ENCODE measurements around the gene POMT2. TPM values are rescaled to one million over a fixed set of nuclear protein-coding genes. Genes with fewer than 3 reads are reported as not detected.

POMT2 gene
- total and polyA plus RNA-seq, 4 donors, result 3.1 to 23.4 (median 17.9) TPM

- no peaks in the 10 kb centered on the region for H3K36me3 ChIP-seq (ENCODE audit: control insufficient read depth in 1 of 2, insufficient read depth in 2 of 2, low read length in 1 of 2)
- intact Hi-C loops (cut with DNase I), result no loop called here
- ATAC-seq (ENCODE audit: low FRiP score), result no peak
- H3K4me1 ChIP-seq (ENCODE audit: control insufficient read depth in 1 of 2, insufficient read depth in 2 of 2, low read length in 2 of 2), result no peaks in the 10 kb centered on the region
- 81 to 84% methylated on average over 16 of the region's 16 CpGs for WGBS, 2 donors
- no peak overlapping the region for H3K4me3 ChIP-seq (ENCODE audit: low read length in 2 of 2)
- peaks cover 9% of the 10 kb centered on the region for H3K9me3 ChIP-seq (ENCODE audit: control insufficient read depth, low read length)
- no peak overlapping the region for H3K27ac ChIP-seq (ENCODE audit: low read depth in 1 of 2, low read length in 2 of 2)
- no peak for DNase-seq
- H3K27me3 ChIP-seq (ENCODE audit: control insufficient read depth in 1 of 2, insufficient read depth in 2 of 2, low read length in 1 of 2), result peaks cover 0 to 5% of the 10 kb centered on the region in 2 donors
Measured at GRCh38 chr14:77264466-77265186, 56.1 kb downstream of the POMT2 start.

GRCh38 chr14:77260631-77261030, 60.1 kb downstream of the POMT2 start:
- Histone ChIP-seq H3K4me1 (ENCODE audit: control insufficient read depth in 1 of 2, insufficient read depth in 2 of 2, low read length in 2 of 2) (no peaks in the 10 kb centered on the region), H3K9me3 (ENCODE audit: control insufficient read depth, low read length) (no peaks in the 10 kb centered on the region), H3K36me3 (ENCODE audit: control insufficient read depth in 1 of 2, insufficient read depth in 2 of 2, low read length in 1 of 2) (no peaks in the 10 kb centered on the region), H3K27ac (ENCODE audit: low read depth in 1 of 2, low read length in 2 of 2) (no peak overlapping the region), H3K4me3 (ENCODE audit: low read length in 2 of 2) (no peak overlapping the region), H3K27me3 (ENCODE audit: control insufficient read depth in 1 of 2, insufficient read depth in 2 of 2, low read length in 1 of 2) (no peaks in the 10 kb centered on the region)
- intact Hi-C loops (cut with DNase I), result no loop called here
- DNase-seq (no peak), ATAC-seq (ENCODE audit: low FRiP score) (no peak)
- 39 to 50% methylated on average over 10 of the region's 10 CpGs for WGBS, 2 donors

- ATAC-seq (ENCODE audit: low FRiP score), result no peak
- no peaks in the 10 kb centered on the region for H3K9me3 ChIP-seq (ENCODE audit: control insufficient read depth, low read length)
- no peaks in the 10 kb centered on the region for H3K4me1 ChIP-seq (ENCODE audit: control insufficient read depth in 1 of 2, insufficient read depth in 2 of 2, low read length in 2 of 2)
- no peaks in the 10 kb centered on the region for H3K36me3 ChIP-seq (ENCODE audit: control insufficient read depth in 1 of 2, insufficient read depth in 2 of 2, low read length in 1 of 2)
- intact Hi-C loops (cut with DNase I), result no loop called here
- no peak for DNase-seq
- no peak overlapping the region for H3K4me3 ChIP-seq (ENCODE audit: low read length in 2 of 2)
- 78 to 82% methylated on average over 11 of the region's 11 CpGs for WGBS, 2 donors
- no peaks in the 10 kb centered on the region for H3K27me3 ChIP-seq (ENCODE audit: control insufficient read depth in 1 of 2, insufficient read depth in 2 of 2, low read length in 1 of 2)
- no peak overlapping the region for H3K27ac ChIP-seq (ENCODE audit: low read depth in 1 of 2, low read length in 2 of 2)
Measured at GRCh38 chr14:77260199-77260598, 60.5 kb downstream of the POMT2 start.

GRCh38 chr14:77259025-77259715, 61.5 kb downstream of the POMT2 start:
- Histone ChIP-seq H3K4me3 (ENCODE audit: low read length in 2 of 2) (no peak overlapping the region), H3K27ac (ENCODE audit: low read depth in 1 of 2, low read length in 2 of 2) (no peak overlapping the region), H3K4me1 (ENCODE audit: control insufficient read depth in 1 of 2, insufficient read depth in 2 of 2, low read length in 2 of 2) (no peaks in the 10 kb centered on the region), H3K9me3 (ENCODE audit: control insufficient read depth, low read length) (no peaks in the 10 kb centered on the region), H3K36me3 (ENCODE audit: control insufficient read depth in 1 of 2, insufficient read depth in 2 of 2, low read length in 1 of 2) (no peaks in the 10 kb centered on the region), H3K27me3 (ENCODE audit: control insufficient read depth in 1 of 2, insufficient read depth in 2 of 2, low read length in 1 of 2) (no peaks in the 10 kb centered on the region)
- no peak for DNase-seq
- no peak for ATAC-seq (ENCODE audit: low FRiP score)
- intact Hi-C loops (cut with DNase I), result no loop called here
- 49 to 55% methylated on average over 11 of the region's 11 CpGs for WGBS, 2 donors

GRCh38 chr14:77258566-77258965, 62.1 kb downstream of the POMT2 start:
- Histone ChIP-seq H3K9me3 (ENCODE audit: control insufficient read depth, low read length) (no peaks in the 10 kb centered on the region), H3K4me1 (ENCODE audit: control insufficient read depth in 1 of 2, insufficient read depth in 2 of 2, low read length in 2 of 2) (no peaks in the 10 kb centered on the region), H3K27ac (ENCODE audit: low read depth in 1 of 2, low read length in 2 of 2) (no peak overlapping the region), H3K36me3 (ENCODE audit: control insufficient read depth in 1 of 2, insufficient read depth in 2 of 2, low read length in 1 of 2) (no peaks in the 10 kb centered on the region), H3K4me3 (ENCODE audit: low read length in 2 of 2) (no peak overlapping the region), H3K27me3 (ENCODE audit: control insufficient read depth in 1 of 2, insufficient read depth in 2 of 2, low read length in 1 of 2) (no peaks in the 10 kb centered on the region)
- DNase-seq, result no peak
- intact Hi-C loops (cut with DNase I), result no loop called here
- ATAC-seq (ENCODE audit: low FRiP score), result no peak
- WGBS, 2 donors, result 86 to 92% methylated on average over 5 of the region's 5 CpGs

GRCh38 chr14:77257700-77258099, 63.0 kb downstream of the POMT2 start:
- Histone ChIP-seq H3K4me3 (ENCODE audit: low read length in 2 of 2) (no peak overlapping the region), H3K9me3 (ENCODE audit: control insufficient read depth, low read length) (no peaks in the 10 kb centered on the region), H3K4me1 (ENCODE audit: control insufficient read depth in 1 of 2, insufficient read depth in 2 of 2, low read length in 2 of 2) (no peaks in the 10 kb centered on the region), H3K27me3 (ENCODE audit: control insufficient read depth in 1 of 2, insufficient read depth in 2 of 2, low read length in 1 of 2) (no peaks in the 10 kb centered on the region), H3K36me3 (ENCODE audit: control insufficient read depth in 1 of 2, insufficient read depth in 2 of 2, low read length in 1 of 2) (no peaks in the 10 kb centered on the region), H3K27ac (ENCODE audit: low read depth in 1 of 2, low read length in 2 of 2) (no peak overlapping the region)
- intact Hi-C loops (cut with DNase I), result no loop called here
- no peak for DNase-seq
- ATAC-seq (ENCODE audit: low FRiP score), result no peak
- 86 to 89% methylated on average over 10 of the region's 10 CpGs for WGBS, 2 donors

GRCh38 chr14:77256694-77257093, 64.0 kb downstream of the POMT2 start:
- H3K27me3 ChIP-seq (ENCODE audit: control insufficient read depth in 1 of 2, insufficient read depth in 2 of 2, low read length in 1 of 2), result no peaks in the 10 kb centered on the region
- H3K9me3 ChIP-seq (ENCODE audit: control insufficient read depth, low read length), result no peaks in the 10 kb centered on the region
- intact Hi-C loops (cut with DNase I), result no loop called here
- no peaks in the 10 kb centered on the region for H3K4me1 ChIP-seq (ENCODE audit: control insufficient read depth in 1 of 2, insufficient read depth in 2 of 2, low read length in 2 of 2)
- WGBS, 2 donors, result 90 to 92% methylated on average over 8 of the region's 8 CpGs
- DNase-seq (no peak), ATAC-seq (ENCODE audit: low FRiP score) (no peak)
- H3K36me3 ChIP-seq (ENCODE audit: control insufficient read depth in 1 of 2, insufficient read depth in 2 of 2, low read length in 1 of 2), result no peaks in the 10 kb centered on the region
- no peak overlapping the region for H3K4me3 ChIP-seq (ENCODE audit: low read length in 2 of 2)
- no peak overlapping the region for H3K27ac ChIP-seq (ENCODE audit: low read depth in 1 of 2, low read length in 2 of 2)

- WGBS, 2 donors, result 78 to 79% methylated on average over 20 of the region's 20 CpGs
- no peak for DNase-seq
Measured at GRCh38 chr14:77253333-77254190, 67.1 kb downstream of the POMT2 start.

More at GRCh38 chr14:77253333-77254190, 67.1 kb downstream of the POMT2 start:
- Histone ChIP-seq H3K9me3 (ENCODE audit: control insufficient read depth, low read length) (no peaks in the 10 kb centered on the region), H3K36me3 (ENCODE audit: control insufficient read depth in 1 of 2, insufficient read depth in 2 of 2, low read length in 1 of 2) (no peaks in the 10 kb centered on the region), H3K27me3 (ENCODE audit: control insufficient read depth in 1 of 2, insufficient read depth in 2 of 2, low read length in 1 of 2) (no peaks in the 10 kb centered on the region), H3K27ac (ENCODE audit: low read depth in 1 of 2, low read length in 2 of 2) (no peak overlapping the region), H3K4me3 (ENCODE audit: low read length in 2 of 2) (no peak overlapping the region), H3K4me1 (ENCODE audit: control insufficient read depth in 1 of 2, insufficient read depth in 2 of 2, low read length in 2 of 2) (no peaks in the 10 kb centered on the region)
- ATAC-seq (ENCODE audit: low FRiP score), result no peak
- intact Hi-C loops (cut with DNase I), result no loop called here
